HFFc6 (cell line): ENCODE measurements around the gene PLCXD3. TPM values are rescaled to one million over a fixed set of nuclear protein-coding genes. Genes with fewer than 3 reads are reported as not detected.
"Not testable (repeated sequence)": the region's sequence is repeated elsewhere in the genome, so short reads cannot be mapped to it uniquely, and the experiment has no call there.

Source experiments
- DNase-seq: peaks from one replicate; pipeline ENCODE4 v3.0.0-alpha.2; 2018
- H3K27ac Mint-ChIP-seq: 2 replicates; pipeline ENCODE4 v1.8.0; 2020; ENCODE audit warnings: mild to moderate bottlenecking, mixed read lengths
- H3K27me3 Mint-ChIP-seq: 2 replicates; pipeline ENCODE4 v1.8.0; 2021; ENCODE audit warnings: mild to moderate bottlenecking, moderate library complexity, mixed read lengths; ENCODE audit not compliant: insufficient read depth
- H3K36me3 Mint-ChIP-seq: 2 replicates; pipeline ENCODE4 v1.8.0; 2021; ENCODE audit warnings: low read depth, mixed read lengths
- H3K4me1 Mint-ChIP-seq: 2 replicates; pipeline ENCODE4 v1.8.0; 2020; ENCODE audit warnings: low read depth, mixed read lengths
- H3K4me3 Mint-ChIP-seq: 2 replicates; pipeline ENCODE4 v1.8.0; 2020; ENCODE audit warnings: mild to moderate bottlenecking, moderate library complexity, mixed read lengths
- H3K9me3 Mint-ChIP-seq: 2 replicates; pipeline ENCODE4 v1.8.0; 2020; ENCODE audit warnings: mild to moderate bottlenecking, mixed read lengths
- total RNA-seq, 6 experiments: library from RNA; stranded (reverse); fragmentation: NEBNext Ultra II Directional; extraction: Animal tissue kit (Norgen Biotek cat#: 25700); gene quantifications; 2 replicates in 1 of 6; 3 replicates in 5 of 6; pipeline ENCODE4 v1.2.3, GENCODE V29; 2021
- TF ChIP-seq, protein P1 (sequence below): fragments of 200-600 bp; sonication (generic); IDR thresholded peaks from 2 replicates; pipeline ENCODE4 v1.5.0; 2021; ENCODE audit warnings: antibody characterized with exemption, mild to moderate bottlenecking

The PLCXD3 gene
- total RNA-seq, 6 experiments from 2014 or later = 0.03 to 0.05 TPM; not detected in 4

DNA sequence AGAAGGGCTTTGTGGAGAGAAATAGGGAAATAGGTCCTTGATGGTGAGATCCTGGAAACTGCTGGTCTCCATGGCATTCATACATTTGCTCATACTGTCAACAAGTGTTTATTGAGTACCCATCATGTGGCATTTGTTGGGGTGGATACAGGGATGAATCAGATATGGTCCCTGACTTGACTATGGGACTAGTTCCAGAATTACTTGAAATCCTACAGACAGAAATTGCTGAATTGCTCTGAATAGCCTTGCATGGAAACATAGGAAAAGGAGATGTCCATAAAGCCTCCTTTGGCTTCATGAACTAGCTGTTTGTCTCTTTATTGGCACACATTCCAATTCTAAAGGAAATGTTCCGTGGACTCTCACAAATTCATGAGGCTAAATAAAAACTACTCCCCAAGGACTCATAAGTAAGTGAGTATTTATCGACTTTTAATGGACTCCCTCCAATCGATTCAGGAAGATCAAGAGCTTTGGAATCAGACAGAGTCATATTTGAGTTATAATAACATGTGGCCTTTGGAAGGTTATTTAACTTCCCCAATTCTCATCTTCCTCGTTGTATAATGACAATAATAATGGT lies 174.7 kb downstream of the PLCXD3 start:
- Mint-ChIP-seq H3K36me3 (no peaks in the 10 kb centered on the region), H3K27me3 (no peaks in the 10 kb centered on the region), H3K27ac (no peak overlapping the region), H3K9me3 (no peaks in the 10 kb centered on the region), H3K4me1 (peaks cover 24% of the 10 kb centered on the region), H3K4me3 (no peak overlapping the region)
- TF ChIP-seq, protein P1, sequence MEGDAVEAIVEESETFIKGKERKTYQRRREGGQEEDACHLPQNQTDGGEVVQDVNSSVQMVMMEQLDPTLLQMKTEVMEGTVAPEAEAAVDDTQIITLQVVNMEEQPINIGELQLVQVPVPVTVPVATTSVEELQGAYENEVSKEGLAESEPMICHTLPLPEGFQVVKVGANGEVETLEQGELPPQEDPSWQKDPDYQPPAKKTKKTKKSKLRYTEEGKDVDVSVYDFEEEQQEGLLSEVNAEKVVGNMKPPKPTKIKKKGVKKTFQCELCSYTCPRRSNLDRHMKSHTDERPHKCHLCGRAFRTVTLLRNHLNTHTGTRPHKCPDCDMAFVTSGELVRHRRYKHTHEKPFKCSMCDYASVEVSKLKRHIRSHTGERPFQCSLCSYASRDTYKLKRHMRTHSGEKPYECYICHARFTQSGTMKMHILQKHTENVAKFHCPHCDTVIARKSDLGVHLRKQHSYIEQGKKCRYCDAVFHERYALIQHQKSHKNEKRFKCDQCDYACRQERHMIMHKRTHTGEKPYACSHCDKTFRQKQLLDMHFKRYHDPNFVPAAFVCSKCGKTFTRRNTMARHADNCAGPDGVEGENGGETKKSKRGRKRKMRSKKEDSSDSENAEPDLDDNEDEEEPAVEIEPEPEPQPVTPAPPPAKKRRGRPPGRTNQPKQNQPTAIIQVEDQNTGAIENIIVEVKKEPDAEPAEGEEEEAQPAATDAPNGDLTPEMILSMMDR = no peak
- no peak for DNase-seq

GRCh38 chr5:41334758-41335157 lies 175.6 kb downstream of the PLCXD3 start:
- Mint-ChIP-seq H3K27ac (peak overlapping the region; percentile 42; the same call in 1 of the 2 replicates), H3K27me3 (no peaks in the 10 kb centered on the region)

GRCh38 chr5:41334221-41334620 lies 176.2 kb downstream of the PLCXD3 start:
- no peak for DNase-seq
- H3K9me3 Mint-ChIP-seq = no peaks in the 10 kb centered on the region
- peaks cover 24% of the 10 kb centered on the region for H3K4me1 Mint-ChIP-seq
- peak overlapping the region; percentile 42; the same call in 1 of the 2 replicates for H3K27ac Mint-ChIP-seq
- H3K4me3 Mint-ChIP-seq = peak overlapping the region; percentile 68; the same call in 1 of the 2 replicates
- TF ChIP-seq, protein P1 = no peak
- no peaks in the 10 kb centered on the region for H3K27me3 Mint-ChIP-seq
- no peaks in the 10 kb centered on the region for H3K36me3 Mint-ChIP-seq

More at GRCh38 chr5:41334758-41335157, 175.6 kb downstream of the PLCXD3 start:
- Mint-ChIP-seq H3K4me3 (peak overlapping the region; percentile 68; the same call in 1 of the 2 replicates), H3K36me3 (no peaks in the 10 kb centered on the region), H3K9me3 (no peaks in the 10 kb centered on the region), H3K4me1 (peaks cover 24% of the 10 kb centered on the region)
- no peak for DNase-seq
- TF ChIP-seq, protein P1 = no peak

DNA sequence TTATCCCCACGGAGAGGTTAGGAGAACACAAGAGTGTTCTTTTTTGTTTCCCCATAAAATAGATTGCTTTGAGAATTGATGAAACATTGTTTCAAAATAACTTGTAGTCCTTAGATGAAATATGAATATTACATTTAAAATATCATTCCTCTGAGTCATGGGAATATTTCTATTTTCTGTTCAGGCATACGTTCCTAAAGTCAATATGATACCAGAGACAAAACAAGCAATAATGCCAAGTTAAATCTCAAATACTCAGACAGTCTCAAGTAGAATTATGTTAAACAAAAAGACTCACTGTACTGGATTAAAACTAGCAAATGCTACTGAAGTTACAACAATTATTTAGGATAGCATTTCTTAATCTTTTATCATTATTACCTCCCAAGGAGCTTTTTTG lies 185.3 kb downstream of the PLCXD3 start:
- no peaks in the 10 kb centered on the region for H3K9me3 Mint-ChIP-seq
- no peak overlapping the region for H3K27ac Mint-ChIP-seq
- H3K4me3 Mint-ChIP-seq = no peak overlapping the region
- TF ChIP-seq, protein P1 = no peak
- no peaks in the 10 kb centered on the region for H3K27me3 Mint-ChIP-seq
- peaks cover 6% of the 10 kb centered on the region; the same call in 1 of the 2 replicates for H3K4me1 Mint-ChIP-seq
- H3K36me3 Mint-ChIP-seq = no peaks in the 10 kb centered on the region
- no peak for DNase-seq

GRCh38 chr5:41322826-41323225 lies 187.6 kb downstream of the PLCXD3 start:
- not testable (repeated sequence) for H3K27ac Mint-ChIP-seq, H3K36me3 Mint-ChIP-seq, H3K4me1 Mint-ChIP-seq, H3K9me3 Mint-ChIP-seq, H3K4me3 Mint-ChIP-seq, DNase-seq, H3K27me3 Mint-ChIP-seq

DNA sequence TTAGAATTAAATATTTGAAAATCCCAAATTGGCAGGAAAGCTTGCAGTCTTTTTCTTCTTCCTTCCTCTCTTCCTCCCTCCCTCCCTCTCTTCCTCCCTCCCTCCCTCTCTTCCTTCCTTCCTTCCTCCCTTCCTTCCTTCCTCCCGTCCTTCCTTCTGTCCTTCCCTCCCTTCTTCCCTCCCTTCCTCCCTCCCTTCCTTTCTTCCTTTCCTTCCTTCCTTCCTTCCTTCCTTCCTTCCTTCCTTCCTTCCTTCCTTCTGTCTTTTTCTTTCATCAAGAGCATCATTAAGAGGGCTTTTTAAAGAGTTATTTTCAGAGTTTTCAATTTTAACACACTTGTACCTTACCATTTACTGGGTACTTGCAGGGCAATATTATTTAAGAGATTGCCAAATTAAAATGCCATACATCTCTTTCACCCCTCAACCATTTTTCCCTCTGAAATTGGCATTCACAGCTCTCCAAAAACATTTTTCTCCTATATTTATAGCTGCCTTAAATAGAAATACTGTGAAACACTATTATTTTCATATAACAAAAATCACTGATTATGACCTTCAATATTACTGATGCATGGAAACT lies 197.8 kb downstream of the PLCXD3 start:
- Mint-ChIP-seq H3K4me3 (no peak overlapping the region), H3K27ac (no peak overlapping the region), H3K9me3 (no peaks in the 10 kb centered on the region), H3K36me3 (no peaks in the 10 kb centered on the region), H3K27me3 (no peaks in the 10 kb centered on the region; the same call in 1 of the 2 replicates), H3K4me1 (no peaks in the 10 kb centered on the region)
- DNase-seq = no peak
- TF ChIP-seq, protein P1 = no peak
